ENCODE measurements around the gene IL1RL1. TPM values are rescaled to one million over a fixed set of nuclear protein-coding genes. Genes with fewer than 3 reads are reported as not detected.

IL1RL1 gene
- total RNA-seq, 1 experiment from 2014 or later = not detected

- no peak for TF ChIP-seq RORB (CRISPR knock-in tag; IDR thresholded peaks at IDR 0.05)
- no peak for TF ChIP-seq SMAD3 (CRISPR knock-in tag; IDR thresholded peaks at IDR 0.05; ENCODE audit: borderline replicate concordance)
- no peak for TF ChIP-seq ELF4 (CRISPR knock-in tag; IDR thresholded peaks at IDR 0.05; ENCODE audit: low read depth)
- TF ChIP-seq ARID4B (CRISPR knock-in tag; IDR thresholded peaks at IDR 0.05; ENCODE audit: borderline replicate concordance) = no peak
- TF ChIP-seq, protein P1, sequence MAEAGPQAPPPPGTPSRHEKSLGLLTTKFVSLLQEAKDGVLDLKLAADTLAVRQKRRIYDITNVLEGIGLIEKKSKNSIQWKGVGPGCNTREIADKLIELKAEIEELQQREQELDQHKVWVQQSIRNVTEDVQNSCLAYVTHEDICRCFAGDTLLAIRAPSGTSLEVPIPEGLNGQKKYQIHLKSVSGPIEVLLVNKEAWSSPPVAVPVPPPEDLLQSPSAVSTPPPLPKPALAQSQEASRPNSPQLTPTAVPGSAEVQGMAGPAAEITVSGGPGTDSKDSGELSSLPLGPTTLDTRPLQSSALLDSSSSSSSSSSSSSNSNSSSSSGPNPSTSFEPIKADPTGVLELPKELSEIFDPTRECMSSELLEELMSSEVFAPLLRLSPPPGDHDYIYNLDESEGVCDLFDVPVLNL (CRISPR knock-in tag; IDR thresholded peaks at IDR 0.05; ENCODE audit: borderline replicate concordance, low read depth) = no peak
These were observed 5.2 kb upstream of the IL1RL1 start (continued) for GRCh38 chr2:102306125-102306524.

- DNase-seq (ENCODE audit: low spot score) = no peak
- CTCF ChIA-PET = no interaction called here
- POLR2A ChIA-PET = no interaction called here
These were observed 1.7 kb downstream of the IL1RL1 start for GRCh38 chr2:102313025-102313424.

More at GRCh38 chr2:102313025-102313424, 1.7 kb downstream of the IL1RL1 start:
- TF ChIP-seq ARID4B (CRISPR knock-in tag; IDR thresholded peaks at IDR 0.05; ENCODE audit: borderline replicate concordance) (no peak), AR (CRISPR knock-in tag; IDR thresholded peaks at IDR 0.05) (no peak)
- H3K27ac Mint-ChIP-seq = no peak overlapping the region
- no peaks in the 10 kb centered on the region for H3K4me1 Mint-ChIP-seq
- H3K4me3 Mint-ChIP-seq = no peak overlapping the region
- peaks cover 36% of the 10 kb centered on the region for H3K9me3 Mint-ChIP-seq
- peaks cover 3% of the 10 kb centered on the region for H3K36me3 Mint-ChIP-seq
- no peaks in the 10 kb centered on the region for H3K27me3 Mint-ChIP-seq (ENCODE audit: low read depth)
- no peak for ATAC-seq

Measured in WTC11 (cell line).